ACHN (cell line): ENCODE results near the gene SEC31B.
A peak's percentile ranks its signal among the peaks of the same experiment; 100 is the strongest.

Experiments
- DNase-seq: peaks from one replicate; pipeline ENCODE4 v3.0.0-alpha.2; 2015
- in situ Hi-C: cut with HindIII; loops from 2 replicates; pipeline ENCODE4 v1.10.0; 2017; ENCODE audit warnings: low sequenced_read_pairs, low pct_ligation_motif_present, low pct_unique_long_range_greater_than_20kb

Gene SEC31B, protein sequence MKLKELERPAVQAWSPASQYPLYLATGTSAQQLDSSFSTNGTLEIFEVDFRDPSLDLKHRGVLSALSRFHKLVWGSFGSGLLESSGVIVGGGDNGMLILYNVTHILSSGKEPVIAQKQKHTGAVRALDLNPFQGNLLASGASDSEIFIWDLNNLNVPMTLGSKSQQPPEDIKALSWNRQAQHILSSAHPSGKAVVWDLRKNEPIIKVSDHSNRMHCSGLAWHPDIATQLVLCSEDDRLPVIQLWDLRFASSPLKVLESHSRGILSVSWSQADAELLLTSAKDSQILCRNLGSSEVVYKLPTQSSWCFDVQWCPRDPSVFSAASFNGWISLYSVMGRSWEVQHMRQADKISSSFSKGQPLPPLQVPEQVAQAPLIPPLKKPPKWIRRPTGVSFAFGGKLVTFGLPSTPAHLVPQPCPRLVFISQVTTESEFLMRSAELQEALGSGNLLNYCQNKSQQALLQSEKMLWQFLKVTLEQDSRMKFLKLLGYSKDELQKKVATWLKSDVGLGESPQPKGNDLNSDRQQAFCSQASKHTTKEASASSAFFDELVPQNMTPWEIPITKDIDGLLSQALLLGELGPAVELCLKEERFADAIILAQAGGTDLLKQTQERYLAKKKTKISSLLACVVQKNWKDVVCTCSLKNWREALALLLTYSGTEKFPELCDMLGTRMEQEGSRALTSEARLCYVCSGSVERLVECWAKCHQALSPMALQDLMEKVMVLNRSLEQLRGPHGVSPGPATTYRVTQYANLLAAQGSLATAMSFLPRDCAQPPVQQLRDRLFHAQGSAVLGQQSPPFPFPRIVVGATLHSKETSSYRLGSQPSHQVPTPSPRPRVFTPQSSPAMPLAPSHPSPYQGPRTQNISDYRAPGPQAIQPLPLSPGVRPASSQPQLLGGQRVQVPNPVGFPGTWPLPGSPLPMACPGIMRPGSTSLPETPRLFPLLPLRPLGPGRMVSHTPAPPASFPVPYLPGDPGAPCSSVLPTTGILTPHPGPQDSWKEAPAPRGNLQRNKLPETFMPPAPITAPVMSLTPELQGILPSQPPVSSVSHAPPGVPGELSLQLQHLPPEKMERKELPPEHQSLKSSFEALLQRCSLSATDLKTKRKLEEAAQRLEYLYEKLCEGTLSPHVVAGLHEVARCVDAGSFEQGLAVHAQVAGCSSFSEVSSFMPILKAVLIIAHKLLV

GRCh38 chr10:100519311-100520051 lies at the start of gene SEC31B:
Gene SEC31B (minus strand): TSS chr10:100519861. CDS start chr10:100516952, 2,909 bp downstream.
- in situ Hi-C loops: no loop called here
- no peak for DNase-seq

GRCh38 chr10:100568912-100569311 lies 49.3 kb upstream of the SEC31B start:
- in situ Hi-C loops: loop anchor here (25.0 kb wide), 1 partner anchor 318 kb away; no protein-coding TSS in a partner anchor

GRCh38 chr10:100567826-100568225 lies 48.2 kb upstream of the SEC31B start:
- no peak for DNase-seq
- in situ Hi-C loops: loop anchor here (25.0 kb wide), 1 partner anchor 319 kb away; no protein-coding TSS in a partner anchor

More at GRCh38 chr10:100568912-100569311, 49.3 kb upstream of the SEC31B start:
- no peak for DNase-seq

GRCh38 chr10:100567249-100567648 lies 47.6 kb upstream of the SEC31B start:
- no peak for DNase-seq
- in situ Hi-C loops: loop anchor here (25.0 kb wide), 1 partner anchor 320 kb away; no protein-coding TSS in a partner anchor

- DNase-seq: no peak
- in situ Hi-C loops: loop anchor here (25.0 kb wide), 1 partner anchor 321 kb away; no protein-coding TSS in a partner anchor
Observed at GRCh38 chr10:100566561-100566960, 46.9 kb upstream of the SEC31B start.

DNA sequence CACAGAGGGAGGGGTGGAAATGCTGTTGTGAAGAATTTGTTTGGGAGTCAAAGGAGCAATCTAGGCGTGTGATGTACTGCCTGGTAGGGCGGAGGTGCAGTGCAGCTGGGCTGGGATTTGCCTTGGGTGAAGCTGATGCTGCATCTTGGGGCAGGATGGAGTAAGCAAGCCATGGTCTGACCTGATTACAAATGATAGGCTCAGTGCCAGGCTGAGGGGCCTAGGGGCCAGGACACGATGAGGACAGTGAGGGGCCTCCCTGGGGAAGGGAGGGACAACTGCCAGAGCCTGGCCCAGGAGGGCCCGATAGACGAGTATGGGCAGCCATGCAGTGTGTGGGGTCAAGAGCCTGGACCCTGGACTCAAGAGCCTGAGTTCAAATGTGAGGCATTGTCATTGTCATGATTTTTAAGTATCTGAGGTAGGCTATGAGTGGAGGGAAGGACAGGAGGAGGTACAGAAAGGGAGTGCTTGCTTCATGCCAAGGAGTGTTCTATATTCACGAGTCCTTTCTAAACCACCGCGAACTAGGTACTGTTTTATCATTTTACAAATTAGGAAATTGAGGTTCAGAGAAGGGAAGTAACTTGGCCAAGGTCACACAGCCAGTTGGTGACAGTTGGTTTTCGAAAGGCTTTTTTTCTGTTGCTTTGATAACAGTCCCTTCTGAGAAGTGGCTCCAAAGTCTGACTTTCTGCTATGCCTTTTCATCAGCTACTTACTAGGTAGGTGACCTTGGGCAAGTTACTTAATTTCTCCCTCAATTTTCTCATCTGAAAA lies 45.7 kb upstream of the SEC31B start:
- in situ Hi-C loops: loop anchor here (25.0 kb wide), 1 partner anchor 322 kb away; no protein-coding TSS in a partner anchor
- no peak for DNase-seq

DNA sequence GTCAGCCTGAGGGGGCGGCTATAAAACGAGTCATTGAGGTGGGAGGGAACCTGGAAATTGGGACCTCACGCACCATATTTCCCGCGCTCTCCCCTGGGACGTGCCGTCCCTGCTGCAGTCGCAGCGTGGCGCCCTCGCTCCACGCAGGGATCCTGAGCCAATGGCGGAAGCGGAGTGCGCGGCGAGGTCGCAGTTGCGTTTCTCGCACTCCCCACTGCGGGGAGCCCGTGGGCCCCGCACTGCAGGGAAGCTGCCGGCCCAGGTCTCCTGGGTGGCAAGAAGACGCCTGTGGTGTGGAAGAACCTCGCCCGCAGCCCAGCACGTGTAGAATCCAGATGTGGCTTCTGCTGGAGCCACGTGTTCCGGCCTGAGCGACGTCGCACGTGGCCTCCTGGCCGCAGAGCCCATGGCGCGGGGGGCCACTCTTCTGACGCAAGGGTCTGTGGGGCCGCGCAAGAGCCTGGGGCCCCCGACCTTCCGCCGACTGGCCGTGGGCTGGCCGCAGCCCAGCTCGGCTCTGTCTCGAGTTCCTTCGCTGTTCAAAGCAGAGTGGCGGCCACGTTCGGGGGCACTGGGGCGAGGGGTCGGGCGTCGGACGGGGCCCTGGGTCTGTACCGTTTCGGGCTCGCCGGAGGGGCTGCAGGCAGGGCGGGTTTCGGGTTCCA lies 42.5 kb upstream of the SEC31B start:
- peak; percentile 91 for DNase-seq
- in situ Hi-C loops: loop anchor here (25.0 kb wide), 1 partner anchor 325 kb away; no protein-coding TSS in a partner anchor

DNA sequence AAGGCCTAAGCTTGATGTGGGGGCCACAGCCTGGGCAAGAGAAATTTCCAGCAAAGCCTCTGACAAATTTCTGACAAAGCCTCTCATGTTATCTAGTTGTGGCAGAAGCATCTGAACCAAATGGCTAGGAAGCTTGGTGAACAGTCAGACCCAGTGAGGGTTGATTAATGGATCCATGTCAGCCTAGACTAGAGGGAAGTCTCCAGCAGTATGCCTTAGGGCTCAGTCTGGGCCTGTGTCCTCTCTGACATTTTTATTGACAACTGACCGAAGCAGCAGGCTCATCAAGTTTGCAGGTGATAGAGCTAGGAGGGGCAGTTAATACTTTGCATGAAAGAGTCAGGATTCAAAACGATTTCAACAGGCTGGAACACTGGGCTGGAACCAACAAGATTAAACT lies 41.3 kb upstream of the SEC31B start:
- in situ Hi-C loops: loop anchor here (25.0 kb wide), 1 partner anchor 326 kb away; no protein-coding TSS in a partner anchor
- no peak for DNase-seq

DNA sequence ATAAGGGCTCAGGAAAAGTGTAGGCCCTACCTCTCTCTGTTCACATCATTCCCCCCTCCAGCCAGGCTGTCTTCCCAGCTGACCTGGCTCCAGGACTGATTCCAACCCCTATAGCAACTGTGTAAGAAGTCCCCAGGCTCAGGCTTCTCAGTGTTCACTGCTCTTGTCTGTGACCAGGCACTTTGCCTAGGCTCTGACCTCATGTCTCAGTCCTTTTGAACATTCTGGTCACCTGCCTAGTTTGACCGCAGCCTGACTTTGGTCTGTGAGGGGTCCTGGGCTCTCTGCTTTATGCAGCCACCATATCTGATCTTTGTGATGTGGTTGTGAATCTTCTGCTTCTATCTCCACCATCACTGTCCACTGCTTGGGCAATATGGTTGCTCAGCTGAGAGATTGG lies 40.6 kb upstream of the SEC31B start:
- in situ Hi-C loops: loop anchor here (25.0 kb wide), 1 partner anchor 327 kb away; no protein-coding TSS in a partner anchor
- DNase-seq: no peak

- peak; percentile 13 for DNase-seq
- in situ Hi-C loops: loop anchor here (25.0 kb wide), 1 partner anchor 332 kb away; no protein-coding TSS in a partner anchor
Observed at GRCh38 chr10:100554902-100555301, 35.2 kb upstream of the SEC31B start.

DNA sequence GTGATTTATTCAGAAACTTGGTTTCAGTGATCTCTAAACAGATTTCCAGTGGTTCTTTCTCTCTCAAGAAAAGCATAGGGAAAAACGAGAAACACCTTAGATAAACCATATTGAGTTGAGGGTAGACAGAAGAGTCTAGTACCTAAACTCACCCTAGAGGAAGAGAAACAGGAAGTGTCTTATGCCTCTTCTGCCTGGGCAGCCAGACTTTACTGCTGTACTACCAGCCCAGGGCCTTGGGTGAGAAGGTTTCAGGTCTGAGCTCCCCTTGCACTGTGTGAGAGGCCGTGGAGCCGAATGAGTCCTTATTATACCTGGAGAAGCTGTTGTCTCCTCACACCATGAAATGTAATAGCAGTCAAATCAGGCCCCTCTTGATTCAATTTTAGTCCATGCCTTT lies 34.3 kb upstream of the SEC31B start:
- in situ Hi-C loops: loop anchor here (25.0 kb wide), 1 partner anchor 333 kb away; no protein-coding TSS in a partner anchor
- no peak for DNase-seq

GRCh38 chr10:100551738-100552137 lies 32.1 kb upstream of the SEC31B start:
- DNase-seq: no peak
- in situ Hi-C loops: loop anchor here (25.0 kb wide), 1 partner anchor 336 kb away; no protein-coding TSS in a partner anchor

- no peak for DNase-seq
- in situ Hi-C loops: loop anchor here (25.0 kb wide), 1 partner anchor 336 kb away; no protein-coding TSS in a partner anchor
Observed at GRCh38 chr10:100551196-100551595, 31.5 kb upstream of the SEC31B start.

DNA sequence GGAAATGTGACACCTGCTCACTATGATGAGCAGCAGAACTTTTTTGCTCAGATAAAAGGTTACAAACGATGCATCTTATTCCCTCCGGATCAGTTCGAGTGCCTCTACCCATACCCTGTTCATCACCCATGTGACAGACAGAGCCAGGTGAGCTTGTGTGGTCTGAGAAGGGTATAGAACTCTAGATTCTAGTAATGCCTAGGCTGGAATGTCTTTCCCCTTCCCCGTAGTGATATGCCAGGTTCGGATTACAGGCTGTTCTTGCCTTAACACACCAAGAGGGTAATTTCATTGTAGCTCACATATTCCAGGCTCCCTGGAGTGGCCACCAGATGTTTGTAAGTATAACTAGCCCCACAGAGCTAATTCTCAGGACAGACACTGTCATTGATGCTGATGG lies 25.3 kb upstream of the SEC31B start:
- in situ Hi-C loops: no loop called here
- no peak for DNase-seq

DNA sequence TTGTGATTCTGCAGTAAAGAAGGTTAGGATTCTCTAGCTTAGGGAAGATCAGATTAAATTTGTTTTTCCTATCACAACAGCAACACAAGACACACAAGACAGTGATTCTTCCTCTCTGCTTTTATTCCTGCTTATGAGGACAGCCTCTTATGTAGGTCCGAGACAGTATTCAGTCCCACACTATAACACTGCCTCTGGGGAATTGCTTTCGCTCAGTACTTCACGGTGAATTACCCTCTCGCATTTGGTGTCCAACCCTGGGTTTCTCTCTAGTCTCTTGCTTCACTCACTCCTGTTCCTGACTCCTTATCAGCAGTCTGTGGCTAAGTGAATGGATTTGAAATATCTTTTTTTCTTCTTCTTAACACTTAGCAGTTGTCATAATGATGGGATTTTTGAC lies 17.8 kb upstream of the SEC31B start:
- DNase-seq: no peak
- in situ Hi-C loops: no loop called here

GRCh38 chr10:100535715-100536353 lies 16.2 kb upstream of the SEC31B start, which contains the start of gene HIF1AN:
Gene HIF1AN (plus strand): TSS chr10:100535943. CDS start chr10:100535959, 16 bp downstream.
- peak; percentile 97 for DNase-seq
- in situ Hi-C loops: no loop called here
